OCI-M2 (cell line): ENCODE data around the gene TAB2.
"Not testable (repeated sequence)": the region's sequence is repeated elsewhere in the genome, so short reads cannot be mapped to it uniquely, and the experiment has no call there.

Experiments
- DNase-seq: peaks from one replicate; lab custom pipeline; 2025; ENCODE audit not compliant: unreplicated experiment; lab: John Stamatoyannopoulos, UW

Gene TAB2

DNA sequence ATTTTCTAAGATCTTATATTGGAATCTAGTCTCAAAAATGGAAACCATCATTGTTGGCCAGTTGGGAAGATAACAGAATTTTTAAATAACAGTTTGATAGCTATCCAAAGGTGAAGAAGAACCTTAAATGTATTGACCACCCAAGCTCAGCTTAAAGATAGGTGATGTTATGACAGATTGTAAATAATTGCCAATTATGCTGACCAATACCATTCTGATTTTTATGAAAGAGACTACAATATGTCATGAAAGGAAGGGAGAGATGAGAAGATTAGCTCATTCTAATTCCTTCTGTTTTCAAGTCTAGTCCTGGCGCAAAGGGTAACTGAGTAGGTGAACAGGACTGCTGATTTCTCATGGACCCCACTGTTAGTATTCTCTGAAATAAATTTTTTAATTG, 5.7 kb upstream of the TAB2 start:
- DNase-seq: no peak

- DNase-seq: no peak
Measured at GRCh38 chr6:149313070-149313469, 4.4 kb upstream of the TAB2 start.

DNA sequence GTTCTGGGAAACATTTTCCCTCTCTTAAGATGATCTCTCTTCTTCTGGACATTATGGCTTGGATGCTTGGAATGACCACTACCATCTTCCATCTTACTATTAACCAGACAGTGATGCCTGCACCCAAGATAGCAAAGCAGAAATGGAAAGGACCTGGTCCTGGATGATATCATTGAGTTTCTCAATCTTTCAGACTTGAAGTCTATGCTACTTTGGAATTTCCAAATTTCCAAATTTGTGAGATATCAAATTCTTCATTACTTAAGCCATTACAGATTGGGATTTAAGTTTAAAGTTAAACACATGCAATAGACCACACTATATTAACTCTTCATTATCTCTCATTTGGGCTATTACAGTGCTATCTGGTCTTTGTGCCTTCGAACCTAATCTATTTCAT, 3.7 kb upstream of the TAB2 start:
- no peak for DNase-seq

DNA sequence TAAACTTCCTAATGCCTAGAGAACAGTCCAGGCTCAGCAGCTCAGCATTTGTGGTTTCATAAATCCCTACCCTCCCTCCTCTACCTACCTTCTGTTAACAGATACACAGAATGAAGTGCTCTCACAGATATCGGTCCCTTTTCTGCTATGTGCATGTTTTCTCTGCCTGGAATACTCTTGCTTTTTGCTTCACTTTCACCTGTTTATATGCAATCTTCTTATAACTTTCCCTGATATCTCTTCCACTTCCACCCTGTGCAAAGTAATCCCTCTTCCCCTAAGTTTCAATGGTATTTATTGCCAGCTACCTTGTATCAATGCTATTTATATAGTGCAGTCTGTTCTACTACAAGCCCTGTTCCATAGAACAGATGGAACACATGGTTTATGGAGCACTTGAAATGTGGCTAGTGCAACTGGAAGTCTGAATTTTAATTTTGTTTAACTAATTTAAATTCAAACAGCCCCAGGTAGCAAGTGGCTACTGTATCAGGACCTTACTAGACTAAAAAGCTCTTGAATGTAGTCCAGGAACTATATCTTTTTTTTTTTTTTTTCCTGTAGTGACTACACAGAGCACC, 3.1 kb upstream of the TAB2 start:
- DNase-seq: no peak

- DNase-seq: no peak
Measured at GRCh38 chr6:149316108-149316727, 1.3 kb upstream of the TAB2 start.

- DNase-seq: no peak
Measured at GRCh38 chr6:149316740-149317643, 520 bp upstream of the TAB2 start.

DNA sequence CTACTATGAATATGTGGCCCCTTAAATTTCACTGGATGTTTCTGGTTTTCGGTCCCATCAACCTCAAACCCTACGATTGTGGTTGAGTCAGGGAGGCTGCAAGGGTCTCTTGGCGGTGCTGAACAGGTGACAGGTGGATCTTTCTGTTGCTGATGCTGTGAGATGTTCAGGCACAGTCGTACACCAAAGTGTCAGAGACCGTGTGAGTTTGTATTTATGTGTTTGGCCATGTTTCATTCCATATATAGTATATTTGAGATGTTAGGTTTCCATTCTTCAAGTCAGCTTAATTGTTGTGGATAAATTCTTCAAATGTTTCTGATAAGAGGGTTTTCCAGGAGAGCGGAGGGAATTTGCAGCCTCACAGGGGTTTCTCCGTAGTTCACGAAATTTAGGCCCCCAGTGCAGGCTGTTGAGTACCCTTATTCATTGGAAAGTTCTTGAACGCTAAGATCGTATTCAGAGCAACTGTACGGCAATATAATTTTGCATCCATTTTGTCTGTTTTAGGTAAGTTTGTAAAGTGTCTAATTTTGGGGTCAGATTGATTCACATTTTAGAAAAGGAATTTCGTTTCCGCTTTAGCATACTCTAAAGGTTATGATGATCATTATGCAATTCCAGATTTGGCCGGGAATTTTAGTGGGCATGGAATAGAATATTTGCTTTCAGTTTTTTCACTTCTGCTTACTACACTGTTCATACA, 1.2 kb downstream of the TAB2 start:
- no peak for DNase-seq

DNA sequence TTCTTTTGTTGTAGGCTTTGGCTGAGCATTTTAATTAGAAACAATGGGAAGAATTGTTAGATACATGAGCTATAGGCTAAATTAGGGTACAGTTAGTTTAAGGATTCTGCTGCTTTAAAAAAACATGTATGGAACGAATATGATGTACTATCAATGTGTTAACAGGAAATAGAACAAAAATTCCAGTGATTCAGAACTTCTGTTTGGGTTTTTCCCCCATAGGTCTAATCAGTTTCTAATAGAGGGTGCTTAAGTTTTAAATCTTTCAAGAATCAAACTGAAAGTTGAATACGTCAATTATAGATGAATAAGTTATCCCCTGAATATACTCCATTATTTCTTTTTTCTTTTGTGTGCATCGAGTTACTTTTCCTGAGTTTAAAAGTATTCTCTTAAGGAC, 1.9 kb downstream of the TAB2 start:
- no peak for DNase-seq

DNA sequence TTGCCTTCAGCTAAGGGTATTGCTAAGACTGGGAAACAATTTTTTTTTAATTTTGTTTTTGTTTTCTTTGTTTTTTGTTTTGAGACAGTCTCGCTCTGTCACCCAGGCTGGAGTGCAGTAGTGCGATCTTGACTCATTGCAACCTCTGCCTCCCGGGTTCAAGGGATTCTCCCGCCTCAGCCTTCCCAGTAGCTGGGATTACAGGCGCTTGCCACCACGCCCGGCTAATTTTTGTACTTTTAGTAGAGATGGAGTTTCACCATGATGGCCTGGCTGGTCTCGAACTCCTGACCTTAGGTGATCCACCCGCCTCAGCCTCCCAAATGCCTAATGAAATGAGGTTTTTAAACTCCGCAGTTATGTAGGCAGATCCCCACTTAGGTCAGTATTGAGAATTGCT, 2.5 kb downstream of the TAB2 start:
- not testable (repeated sequence) for DNase-seq

DNA sequence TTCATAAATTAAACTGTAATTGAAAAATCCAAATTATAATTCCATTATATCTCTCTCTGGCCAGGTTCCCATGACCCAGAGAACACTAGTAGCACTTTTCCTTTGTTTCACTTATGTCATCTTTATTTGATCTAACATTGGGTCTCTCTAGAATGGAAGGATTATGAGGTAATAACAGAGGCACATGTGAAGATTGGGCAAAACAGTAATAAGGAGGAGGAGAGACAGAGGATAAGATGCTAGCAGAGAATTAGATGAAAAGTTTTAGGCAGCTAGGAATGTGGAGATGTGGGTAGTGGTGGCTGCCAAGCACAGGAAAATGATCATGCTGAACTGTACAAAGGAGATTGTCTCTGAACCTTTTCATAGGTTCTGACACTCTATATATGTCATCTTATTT, 3.3 kb downstream of the TAB2 start:
- no peak for DNase-seq

- DNase-seq: no peak
Measured at GRCh38 chr6:149323353-149323752, 5.8 kb downstream of the TAB2 start.

GRCh38 chr6:149323925-149324324, 6.4 kb downstream of the TAB2 start:
- DNase-seq: no peak

GRCh38 chr6:149324428-149324827, 6.9 kb downstream of the TAB2 start:
- DNase-seq: no peak

DNA sequence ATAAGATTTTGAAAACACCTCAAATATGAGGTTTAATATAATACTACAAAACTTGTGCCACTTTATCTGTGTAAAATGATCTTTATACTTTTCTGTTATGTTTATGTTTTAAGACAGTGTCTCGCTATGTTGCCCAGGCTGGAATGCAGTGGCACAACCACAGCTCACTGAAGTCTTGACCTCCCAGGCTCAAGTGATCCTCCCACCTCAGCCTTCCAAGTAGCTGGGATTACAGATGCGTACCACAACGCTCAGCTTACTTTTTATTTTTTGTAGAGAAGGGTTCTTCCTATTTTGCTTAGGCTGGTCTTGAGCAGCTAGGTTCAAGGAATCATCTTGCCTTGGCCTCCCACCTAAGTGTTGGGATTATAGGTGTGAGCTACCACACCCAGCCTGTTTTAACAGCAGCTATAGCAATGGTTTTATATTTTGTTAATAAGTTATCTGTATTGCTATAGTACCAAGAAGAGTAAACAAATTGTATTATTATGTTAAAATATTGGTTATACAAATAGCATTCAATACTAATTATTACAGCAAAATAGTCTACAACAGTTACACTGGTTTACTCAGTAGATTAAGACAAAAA, 8.2 kb downstream of the TAB2 start:
- no peak for DNase-seq

DNA sequence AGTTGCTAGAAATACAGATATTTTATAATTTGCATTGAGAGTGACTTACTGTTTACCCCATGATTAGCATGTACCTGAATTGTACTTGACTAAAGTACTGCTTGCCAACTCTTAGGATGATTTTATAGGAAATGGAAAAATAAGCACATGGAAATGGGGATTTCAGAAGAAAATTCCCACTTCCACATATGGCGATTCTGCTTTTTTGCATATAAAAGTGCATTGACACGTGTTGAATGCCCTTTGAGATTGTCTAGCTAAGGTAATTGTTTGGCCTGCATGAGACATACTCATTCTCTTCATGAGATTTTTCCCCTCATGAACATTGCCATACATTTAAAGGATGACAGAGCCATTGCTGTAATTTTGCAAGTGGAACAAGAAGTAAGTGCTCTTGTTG, 10.1 kb downstream of the TAB2 start:
- DNase-seq: no peak

DNA sequence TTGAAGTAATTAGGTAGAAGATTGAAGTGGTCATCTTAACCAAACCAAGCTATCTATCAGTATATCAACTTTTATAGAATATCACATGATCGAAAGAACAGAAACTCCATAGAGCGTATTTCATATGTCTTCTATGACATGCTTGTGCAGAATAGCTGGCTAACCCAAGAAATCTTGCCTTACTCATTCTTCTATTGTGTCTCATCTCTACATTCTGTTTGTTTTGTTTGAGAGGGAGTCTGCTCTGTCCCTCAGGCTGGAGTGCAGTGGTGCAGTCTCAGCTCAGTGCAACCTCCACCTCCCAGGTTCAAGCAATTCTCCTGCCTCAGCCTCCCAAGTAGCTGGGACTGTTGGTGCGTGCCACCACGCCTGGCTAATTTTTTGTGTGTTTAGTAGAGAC, 10.6 kb downstream of the TAB2 start:
- DNase-seq: no peak

DNA sequence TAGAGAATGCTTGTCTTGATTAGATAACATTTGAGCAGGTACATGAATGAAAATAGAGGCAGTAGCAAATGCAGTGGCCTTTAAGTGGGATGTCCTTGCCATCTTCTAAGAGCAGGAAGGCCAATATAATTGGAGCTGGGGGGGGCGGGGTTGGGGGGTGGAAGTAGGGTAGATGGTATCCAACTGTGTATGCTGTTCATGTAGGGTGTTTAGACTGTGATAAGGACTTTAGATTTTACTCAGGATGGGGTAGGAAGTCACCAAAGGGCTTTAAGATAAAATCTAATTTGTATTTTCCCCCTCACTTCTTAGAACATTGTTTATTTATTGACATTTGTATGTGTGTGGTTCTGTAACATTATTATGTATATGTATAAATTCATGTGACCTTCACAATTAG, 12.0 kb downstream of the TAB2 start:
- DNase-seq: no peak

- no peak for DNase-seq
Measured at GRCh38 chr6:149330133-149330532, 12.6 kb downstream of the TAB2 start.

DNA sequence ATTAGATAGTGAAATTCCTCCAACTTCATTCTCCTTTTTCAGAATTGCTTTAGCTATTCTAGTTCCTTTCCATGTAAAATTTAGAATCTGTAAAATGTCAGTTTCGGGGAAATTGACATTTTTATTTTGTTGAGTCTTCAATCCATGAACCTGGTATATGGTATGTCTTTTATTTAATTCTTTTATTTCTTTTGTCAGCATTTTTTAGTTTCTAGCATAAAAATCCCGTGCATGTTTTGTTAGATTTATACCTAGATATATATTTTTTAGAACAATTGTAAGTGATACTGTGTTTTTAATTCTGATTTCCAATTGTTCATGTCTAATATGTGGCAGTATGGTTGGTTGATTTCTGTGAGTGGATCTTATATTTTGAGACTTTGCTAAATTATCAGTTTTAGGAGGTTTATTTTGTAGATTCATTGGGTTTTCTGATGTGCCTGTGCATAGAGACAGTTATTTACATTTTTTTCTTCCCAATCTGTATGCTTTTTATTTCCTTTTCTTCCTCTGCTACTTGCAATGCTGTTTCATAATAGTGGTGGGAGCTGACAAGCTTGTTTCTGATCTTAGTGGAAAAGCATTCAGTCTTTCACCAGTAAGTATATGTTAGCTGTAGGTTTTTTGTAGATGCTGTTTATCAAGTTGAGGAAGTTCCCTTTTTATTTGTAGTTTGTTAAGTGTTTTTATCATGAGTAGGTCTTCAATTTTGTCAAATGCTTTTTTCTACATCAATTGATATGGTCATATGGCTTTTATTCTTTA, 13.7 kb downstream of the TAB2 start:
- no peak for DNase-seq

GRCh38 chr6:149331871-149332270, 14.4 kb downstream of the TAB2 start:
- no peak for DNase-seq
